Activated CD8-positive, alpha-beta T cell treated with anti-CD3 and anti-CD28 coated beads, Interleukin-2, amount 10 ng/mL, durations not matched to agents 7 days and 5 days (primary cell): ENCODE measurements around the gene GTF2IRD1. TPM values are rescaled to one million over a fixed set of nuclear protein-coding genes. Genes with fewer than 3 reads are reported as not detected.
"Not testable (repeated sequence)": the region's sequence is repeated elsewhere in the genome, so short reads cannot be mapped to it uniquely, and the experiment has no call there.

ENCODE experiments used
- ATAC-seq: fragments of 150-1000 bp; cut with Tn5 transposase; one replicate; pipeline ENCODE4 v1.10.0; 2021; ENCODE audit warnings: moderate library complexity
- CTCF ChIA-PET: fragments of 350-600 bp; sonication (Branson Sonifier 250); formaldehyde crosslinking; loops from one replicate; lab custom pipeline; 2021; ENCODE audit warnings: antibody characterized with exemption; lab: Charles Lee
- POLR2A ChIA-PET: fragments of 350-600 bp; sonication (Branson Sonifier 250); formaldehyde crosslinking; loops from one replicate; lab custom pipeline; 2021; ENCODE audit warnings: antibody characterized with exemption; lab: Charles Lee
- DNase-seq: peaks from one replicate; pipeline ENCODE4 v3.0.0-alpha.2; 2020
- H3K27ac Mint-ChIP-seq: one replicate; pipeline ENCODE4 v1.8.0; 2021; ENCODE audit warnings: mild to moderate bottlenecking, mixed read lengths
- H3K27me3 Mint-ChIP-seq: one replicate; pipeline ENCODE4 v1.8.0; 2021; ENCODE audit warnings: low read depth, mixed read lengths
- H3K36me3 Mint-ChIP-seq: one replicate; pipeline ENCODE4 v1.8.0; 2021; ENCODE audit warnings: low read depth, mixed read lengths
- H3K4me1 Mint-ChIP-seq: one replicate; pipeline ENCODE4 v1.8.0; 2021; ENCODE audit warnings: low read depth, mixed read lengths
- H3K4me3 Mint-ChIP-seq: one replicate; pipeline ENCODE4 v1.8.0; 2021; ENCODE audit warnings: mild to moderate bottlenecking, mixed read lengths
- H3K9me3 Mint-ChIP-seq: one replicate; pipeline ENCODE4 v1.8.0; 2022; ENCODE audit warnings: mixed read lengths; ENCODE audit not compliant: insufficient read depth
- total RNA-seq, 2 experiments: library from RNA; stranded (reverse); gene quantifications; one replicate each; pipeline ENCODE4 v1.2.3, GENCODE V29; 2021

GTF2IRD1 gene
- total RNA-seq, 2 experiments from 2014 or later = not detected

GRCh38 chr7:74632505-74632904 is 178.8 kb downstream of the GTF2IRD1 start:
- ATAC-seq (no peak), DNase-seq (no peak)
- ChIA-PET POLR2A (no interaction called here), CTCF (interaction anchor here (1.4 kb wide), 1 partner anchor 231 kb away, joined by 3 read pairs; no protein-coding TSS in a partner anchor)
- Mint-ChIP-seq H3K27ac (no peak overlapping the region), H3K36me3 (no peaks in the 10 kb centered on the region), H3K4me3 (no peak overlapping the region), H3K9me3 (no peaks in the 10 kb centered on the region), H3K4me1 (peaks cover 5% of the 10 kb centered on the region), H3K27me3 (no peaks in the 10 kb centered on the region)

DNA sequence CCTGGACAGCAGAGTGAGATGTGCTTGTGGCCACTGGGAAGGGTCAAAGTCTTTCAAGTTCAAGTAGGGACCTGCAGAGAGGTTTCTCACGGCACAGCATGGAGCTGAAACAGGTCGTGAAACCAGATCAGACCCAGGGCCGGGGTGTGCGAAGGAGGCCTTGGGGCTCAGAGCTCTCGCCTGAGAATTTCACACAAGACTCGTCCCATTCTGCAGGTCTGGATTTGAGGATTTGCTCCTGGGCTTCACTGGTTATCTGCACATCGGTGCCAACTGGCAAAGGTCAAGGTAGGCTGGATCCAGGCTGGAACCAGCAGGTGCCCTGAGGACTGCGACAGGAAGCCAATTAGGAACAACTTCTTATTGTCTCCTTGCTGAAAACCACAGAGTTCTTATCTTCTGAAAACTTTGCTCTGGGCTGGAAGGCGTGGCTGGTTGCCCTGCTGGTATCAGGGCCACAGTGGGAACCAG is 179.8 kb downstream of the GTF2IRD1 start:
- DNase-seq (no peak), ATAC-seq (no peak)
- Mint-ChIP-seq H3K27ac (no peak overlapping the region), H3K36me3 (no peaks in the 10 kb centered on the region), H3K4me1 (no peaks in the 10 kb centered on the region), H3K4me3 (no peak overlapping the region), H3K9me3 (no peaks in the 10 kb centered on the region), H3K27me3 (no peaks in the 10 kb centered on the region)
- ChIA-PET POLR2A (no interaction called here), CTCF (no interaction called here)

DNA sequence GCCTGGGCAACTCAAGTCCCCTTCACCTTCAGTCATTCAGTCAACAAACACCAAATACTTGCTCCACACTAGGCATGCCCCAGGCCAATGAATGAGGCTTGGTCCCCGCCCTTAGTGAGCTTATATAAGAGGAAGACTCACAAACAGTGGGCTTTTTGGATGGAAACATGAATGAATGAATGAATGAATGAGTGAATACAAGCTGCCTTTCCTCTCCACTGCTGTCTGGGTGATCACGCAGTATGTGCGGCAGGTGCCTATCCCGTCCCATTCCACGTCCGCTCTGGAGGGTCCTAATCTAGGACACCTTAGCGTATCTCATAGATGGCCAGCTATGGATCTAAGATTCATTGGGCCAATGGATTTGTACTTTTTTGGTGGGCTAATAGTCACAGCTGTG is 184.0 kb downstream of the GTF2IRD1 start:
- H3K27me3 Mint-ChIP-seq = no peaks in the 10 kb centered on the region
- no peaks in the 10 kb centered on the region for H3K4me1 Mint-ChIP-seq
- CTCF ChIA-PET = no interaction called here
- H3K4me3 Mint-ChIP-seq = no peak overlapping the region
- H3K9me3 Mint-ChIP-seq = no peaks in the 10 kb centered on the region
- DNase-seq (no peak), ATAC-seq (no peak)
- no peaks in the 10 kb centered on the region for H3K36me3 Mint-ChIP-seq
- POLR2A ChIA-PET = interaction anchor here (0.6 kb wide), 1 partner anchor 13 kb away, joined by 3 read pairs; no protein-coding TSS in a partner anchor
- no peak overlapping the region for H3K27ac Mint-ChIP-seq

GRCh38 chr7:74650055-74650454 is 196.3 kb downstream of the GTF2IRD1 start:
- H3K27me3 Mint-ChIP-seq, H3K9me3 Mint-ChIP-seq, H3K36me3 Mint-ChIP-seq, CTCF ChIA-PET, POLR2A ChIA-PET: not testable (repeated sequence)
- ATAC-seq (peak; percentile 90), DNase-seq (peak; percentile 84)
- Mint-ChIP-seq H3K27ac (peak overlapping the region; percentile 91), H3K4me3 (peak overlapping the region; percentile 79), H3K4me1 (peaks cover 32% of the 10 kb centered on the region)

DNA sequence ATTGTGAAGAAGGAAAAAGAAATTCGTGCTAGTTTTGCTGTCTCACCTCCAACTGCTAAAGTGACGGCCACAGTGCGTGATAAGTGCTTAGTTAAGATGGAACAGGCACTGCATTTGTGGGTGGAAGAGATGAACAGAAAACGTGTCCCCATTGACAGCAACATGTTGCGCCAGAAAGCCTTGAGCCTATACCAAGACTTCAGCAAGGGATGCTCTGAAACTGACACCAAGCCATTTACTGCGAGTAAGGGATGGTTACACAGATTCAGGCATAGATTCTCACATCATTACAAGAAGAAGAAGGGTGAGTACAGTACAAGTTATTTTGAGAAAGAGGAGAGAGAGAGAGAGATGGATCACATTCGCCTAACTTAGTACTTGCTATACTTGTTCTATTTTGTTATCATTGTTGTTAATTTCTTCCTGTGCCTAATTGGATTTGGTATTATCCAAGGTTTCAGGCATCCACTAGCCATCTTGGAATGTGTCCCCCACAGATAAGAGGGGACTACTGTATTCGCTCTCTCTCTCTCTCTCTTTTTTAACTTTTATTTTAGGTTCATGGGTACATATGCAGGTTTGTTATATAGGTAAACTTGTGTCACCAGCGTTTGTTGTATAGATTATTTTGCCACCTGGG is 196.9 kb downstream of the GTF2IRD1 start:
- DNase-seq (peak; percentile 37), ATAC-seq (peak; percentile 77)
- H3K36me3 Mint-ChIP-seq, CTCF ChIA-PET, H3K9me3 Mint-ChIP-seq, H3K27me3 Mint-ChIP-seq: not testable (repeated sequence)
- Mint-ChIP-seq H3K27ac (peak overlapping the region; percentile 91), H3K4me3 (peak overlapping the region; percentile 79), H3K4me1 (peaks cover 37% of the 10 kb centered on the region)
- POLR2A ChIA-PET = interaction anchor here (0.7 kb wide), 1 partner anchor 13 kb away, joined by 3 read pairs; no protein-coding TSS in a partner anchor

GRCh38 chr7:74651133-74651504 is 197.4 kb downstream of the GTF2IRD1 start:
- H3K27me3 Mint-ChIP-seq, H3K9me3 Mint-ChIP-seq, DNase-seq, CTCF ChIA-PET, H3K36me3 Mint-ChIP-seq, ATAC-seq: not testable (repeated sequence)
- peak overlapping the region; percentile 91 for H3K27ac Mint-ChIP-seq
- peaks cover 42% of the 10 kb centered on the region for H3K4me1 Mint-ChIP-seq
- peak overlapping the region; percentile 79 for H3K4me3 Mint-ChIP-seq
- POLR2A ChIA-PET = interaction anchor here (0.7 kb wide), 1 partner anchor 13 kb away, joined by 3 read pairs; no protein-coding TSS in a partner anchor

Other genes starting within 250 kb of the GTF2IRD1 start
- gene LAT2, start 243.9 kb upstream of the GTF2IRD1 start, total RNA-seq = 10 to 100 TPM; 31.7 to 31.8 TPM
- gene RFC2, start 199.5 kb upstream of the GTF2IRD1 start, total RNA-seq = 10 to 100 TPM; 69.5 to 76.5 TPM
- gene CLIP2, start 164.5 kb upstream of the GTF2IRD1 start, total RNA-seq = 1 to 10 TPM; 1.5 to 1.7 TPM
- 100 to 1,000 TPM; 173 to 177 TPM for gene GTF2I, start 203.8 kb downstream of the GTF2IRD1 start, total RNA-seq